Kidney epithelial cell (primary cell): ENCODE data around the gene ATP11A. TPM values are rescaled to one million over a fixed set of nuclear protein-coding genes. Genes with fewer than 3 reads are reported as not detected.
"Not testable (repeated sequence)": the region's sequence is repeated elsewhere in the genome, so short reads cannot be mapped to it uniquely, and the experiment has no call there.

Experiments
- DNase-seq: peaks from one replicate; pipeline ENCODE4 v3.0.0-alpha.2; 2010; ENCODE audit warnings: low read depth
- H3K27me3 ChIP-seq: 2 replicates; pipeline ENCODE4 v1.6.0; 2011; ENCODE audit warnings: low read length; ENCODE audit not compliant: control insufficient read depth, insufficient read depth
- H3K36me3 ChIP-seq: 2 replicates; pipeline ENCODE4 v1.5.1; 2011; ENCODE audit warnings: low read length; ENCODE audit not compliant: control insufficient read depth, insufficient read depth
- H3K4me3 ChIP-seq: 2 replicates; pipeline ENCODE4 v1.5.1; 2011; ENCODE audit warnings: low read depth, mild to moderate bottlenecking, control low read depth, low read length
- total RNA-seq: library from RNA; depleted of rRNA; stranded (reverse); fragments of >200 nt; gene quantifications from 2 replicates; pipeline ENCODE4 v1.2.3, GENCODE V29; 2015
- TF ChIP-seq, protein P1 (sequence below): IDR thresholded peaks from 2 replicates; pipeline ENCODE4 v1.5.1; 2011; ENCODE audit warnings: mild to moderate bottlenecking, moderate library complexity, low read length, control low read depth, inconsistent platforms; ENCODE audit not compliant: insufficient read depth, poor library complexity, severe bottlenecking

Gene ATP11A
- total RNA-seq, 1 donor from 2014 or later: 31.5 TPM

DNA sequence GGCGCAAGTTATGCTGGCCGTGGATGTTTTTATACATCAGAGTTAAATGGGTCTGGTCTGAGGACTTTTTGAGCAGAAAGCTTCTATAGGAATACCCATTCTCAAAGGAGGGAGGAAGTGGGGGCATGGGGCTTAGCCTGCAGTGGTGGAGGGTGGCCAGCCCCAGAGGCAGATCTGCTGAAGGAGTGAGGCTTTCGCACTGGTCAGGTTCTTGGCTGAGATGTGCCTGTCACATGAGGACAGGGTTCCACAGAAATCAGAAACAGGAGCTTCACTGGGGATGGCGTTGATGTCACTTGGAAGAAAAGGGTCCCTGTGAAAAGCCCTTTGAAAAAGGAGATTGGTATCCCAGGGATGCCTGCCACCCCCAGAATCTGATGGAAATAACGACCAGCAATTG is 178.5 kb downstream of the ATP11A start:
- no peak overlapping the region for H3K4me3 ChIP-seq
- TF ChIP-seq, protein P1, sequence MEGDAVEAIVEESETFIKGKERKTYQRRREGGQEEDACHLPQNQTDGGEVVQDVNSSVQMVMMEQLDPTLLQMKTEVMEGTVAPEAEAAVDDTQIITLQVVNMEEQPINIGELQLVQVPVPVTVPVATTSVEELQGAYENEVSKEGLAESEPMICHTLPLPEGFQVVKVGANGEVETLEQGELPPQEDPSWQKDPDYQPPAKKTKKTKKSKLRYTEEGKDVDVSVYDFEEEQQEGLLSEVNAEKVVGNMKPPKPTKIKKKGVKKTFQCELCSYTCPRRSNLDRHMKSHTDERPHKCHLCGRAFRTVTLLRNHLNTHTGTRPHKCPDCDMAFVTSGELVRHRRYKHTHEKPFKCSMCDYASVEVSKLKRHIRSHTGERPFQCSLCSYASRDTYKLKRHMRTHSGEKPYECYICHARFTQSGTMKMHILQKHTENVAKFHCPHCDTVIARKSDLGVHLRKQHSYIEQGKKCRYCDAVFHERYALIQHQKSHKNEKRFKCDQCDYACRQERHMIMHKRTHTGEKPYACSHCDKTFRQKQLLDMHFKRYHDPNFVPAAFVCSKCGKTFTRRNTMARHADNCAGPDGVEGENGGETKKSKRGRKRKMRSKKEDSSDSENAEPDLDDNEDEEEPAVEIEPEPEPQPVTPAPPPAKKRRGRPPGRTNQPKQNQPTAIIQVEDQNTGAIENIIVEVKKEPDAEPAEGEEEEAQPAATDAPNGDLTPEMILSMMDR: no peak
- H3K36me3 ChIP-seq: peaks cover 1% of the 10 kb centered on the region
- no peaks in the 10 kb centered on the region for H3K27me3 ChIP-seq
- no peak for DNase-seq

DNA sequence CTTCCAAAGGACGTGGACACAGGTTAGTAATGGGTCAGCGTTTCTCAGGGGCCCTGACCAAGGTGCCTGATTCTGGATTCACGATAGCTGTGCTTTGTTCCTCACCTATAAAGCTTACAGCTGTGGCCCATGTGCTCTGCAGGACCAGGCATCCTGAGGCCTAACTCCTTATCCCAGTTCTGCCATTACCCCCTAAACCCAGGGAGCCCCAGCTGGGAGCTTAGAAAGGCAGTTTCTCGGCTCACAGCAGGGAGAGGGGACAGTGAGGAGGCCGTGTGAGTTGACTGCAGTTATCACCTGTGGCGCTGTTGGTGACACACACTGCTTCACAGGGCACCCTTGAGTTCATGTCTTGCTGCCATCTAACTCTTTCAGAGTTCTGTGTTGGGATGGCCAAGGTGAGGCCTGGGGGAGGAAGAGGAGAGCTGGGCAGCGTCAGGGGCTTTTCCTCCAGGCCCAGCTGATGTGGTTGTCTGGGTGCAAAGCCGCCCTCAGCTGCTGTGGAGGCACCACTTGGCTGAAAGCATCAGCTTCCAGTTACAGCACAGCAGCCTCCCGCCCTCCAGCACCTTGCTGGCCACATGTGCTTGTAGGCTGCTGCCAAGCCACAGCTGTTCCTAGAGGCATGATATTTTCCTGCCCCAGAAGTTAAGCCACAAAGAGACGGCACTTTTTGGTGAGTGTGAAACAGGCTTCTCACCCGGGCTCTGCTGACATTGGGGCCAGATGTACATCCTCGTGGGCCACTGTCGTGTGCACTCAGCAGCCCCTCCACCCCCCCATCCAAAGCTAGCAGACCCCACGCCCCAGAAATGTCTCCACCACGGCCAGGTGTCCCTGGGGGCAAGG is 179.6 kb downstream of the ATP11A start:
- Histone ChIP-seq H3K27me3 (no peaks in the 10 kb centered on the region), H3K4me3 (no peak overlapping the region), H3K36me3 (peaks cover 1% of the 10 kb centered on the region)
- TF ChIP-seq, protein P1: no peak
- no peak for DNase-seq

DNA sequence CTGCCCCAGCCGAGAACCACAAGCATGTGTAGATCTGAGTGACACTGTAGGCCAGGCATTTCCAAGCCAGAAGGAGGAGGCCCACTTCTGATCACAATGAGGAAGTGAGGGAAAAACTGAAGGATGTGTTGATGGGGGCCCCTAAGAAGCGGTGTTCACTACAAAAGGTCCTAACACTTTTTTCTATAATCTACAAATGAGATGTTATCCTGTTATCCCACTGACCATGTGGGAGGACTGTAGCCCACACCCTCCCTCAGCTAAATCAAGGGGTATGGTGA is 180.2 kb downstream of the ATP11A start:
- Histone ChIP-seq H3K27me3 (no peaks in the 10 kb centered on the region), H3K36me3 (peaks cover 1% of the 10 kb centered on the region), H3K4me3 (no peak overlapping the region)
- TF ChIP-seq, protein P1: no peak
- DNase-seq: no peak

DNA sequence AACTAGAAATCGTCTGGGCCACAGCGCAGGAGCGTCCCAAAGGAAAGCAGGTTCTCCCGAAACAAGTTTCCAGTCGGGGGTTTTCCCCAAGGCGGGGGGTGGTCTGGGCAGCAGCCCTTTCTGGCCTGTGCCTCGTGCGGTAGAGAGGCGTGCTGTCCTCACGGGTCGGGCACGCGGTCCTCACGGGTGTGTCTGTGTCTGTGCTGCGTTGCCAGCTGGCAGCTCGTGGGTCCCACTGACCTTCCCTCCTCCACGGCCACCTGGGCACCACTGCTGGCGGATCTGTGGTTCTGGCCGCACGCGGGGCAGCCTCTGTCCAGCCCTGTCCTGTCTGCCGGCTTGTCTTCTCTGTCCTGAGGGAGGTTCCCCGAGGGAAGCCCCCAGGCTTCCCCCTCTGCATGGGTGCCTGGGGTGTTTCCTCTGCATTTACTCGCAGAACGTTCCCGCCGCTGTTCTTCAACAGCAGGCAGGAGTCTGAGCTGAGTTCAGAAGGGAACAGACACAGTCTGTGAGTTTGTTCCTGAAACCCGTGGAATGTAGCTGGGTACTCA is 181.0 kb downstream of the ATP11A start:
- TF ChIP-seq, protein P1: no peak
- Histone ChIP-seq H3K36me3 (peaks cover 1% of the 10 kb centered on the region), H3K27me3 (no peaks in the 10 kb centered on the region), H3K4me3 (no peak overlapping the region)
- DNase-seq: no peak

DNA sequence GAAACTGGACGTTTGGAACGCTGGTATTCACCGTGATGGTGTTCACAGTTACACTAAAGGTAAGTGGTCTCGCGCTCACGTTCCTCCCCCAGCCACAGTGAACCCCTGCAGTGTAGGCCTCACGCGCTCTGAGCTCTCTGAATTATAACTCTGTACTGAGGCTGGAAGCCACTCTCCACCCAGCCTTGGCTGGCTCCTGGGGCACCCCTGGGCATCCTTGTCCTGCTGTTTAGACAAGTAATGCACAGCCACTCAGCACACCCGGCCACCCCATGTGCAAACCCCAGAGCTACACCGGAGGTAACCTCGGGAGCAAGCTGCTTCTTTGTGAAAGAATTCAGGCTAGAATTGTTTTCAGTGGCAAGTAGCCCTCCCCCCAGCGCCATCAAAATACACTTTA is 181.9 kb downstream of the ATP11A start:
- no peak overlapping the region for H3K4me3 ChIP-seq
- TF ChIP-seq, protein P1: no peak
- peaks cover 1% of the 10 kb centered on the region for H3K36me3 ChIP-seq
- no peak for DNase-seq
- no peaks in the 10 kb centered on the region for H3K27me3 ChIP-seq

DNA sequence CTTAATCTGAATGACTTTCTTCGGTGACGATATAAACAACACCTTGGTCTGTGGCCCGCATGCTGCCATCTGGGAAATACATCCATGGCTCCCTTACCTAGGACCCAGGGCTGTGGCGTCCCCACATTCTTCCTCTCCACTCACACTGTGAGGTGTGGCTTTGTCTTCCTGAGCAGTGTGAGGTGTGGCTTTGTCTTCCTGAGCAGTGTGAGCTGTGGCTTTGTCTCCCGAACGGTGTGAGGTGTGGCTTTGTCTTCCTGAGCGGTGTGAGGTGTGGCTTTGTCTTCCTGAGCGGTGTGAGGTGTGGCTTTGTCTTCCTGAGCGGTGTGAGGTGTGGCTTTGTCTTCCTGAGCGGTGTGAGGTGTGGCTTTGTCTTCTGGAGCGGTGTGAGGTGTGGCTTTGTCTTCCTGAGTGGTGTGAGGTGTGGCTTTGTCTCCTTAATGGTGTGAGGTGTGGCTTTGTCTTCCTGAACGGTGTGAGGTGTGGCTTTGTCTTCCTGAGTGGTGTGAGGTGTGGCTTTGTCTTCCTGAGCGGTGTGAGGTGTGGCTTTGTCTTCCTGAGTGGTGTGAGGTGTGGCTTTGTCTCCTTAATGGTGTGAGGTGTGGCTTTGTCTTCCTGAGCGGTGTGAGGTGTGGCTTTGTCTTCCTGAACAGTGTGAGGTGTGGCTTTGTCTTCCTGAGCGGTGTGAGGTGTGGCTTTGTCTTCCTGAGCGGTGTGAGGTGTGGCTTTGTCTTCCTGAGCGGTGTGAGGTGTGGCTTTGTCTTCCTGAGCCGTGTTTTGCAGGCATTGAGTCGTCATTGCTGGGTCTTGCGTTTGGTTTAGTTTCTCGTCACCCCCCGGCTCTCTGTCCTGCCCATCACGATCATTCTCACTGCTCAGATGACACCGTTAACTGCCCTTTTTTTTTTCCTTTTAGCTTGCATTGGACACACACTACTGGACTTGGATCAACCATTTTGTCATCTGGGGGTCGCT is 183.1 kb downstream of the ATP11A start:
- not testable (repeated sequence) for H3K27me3 ChIP-seq, H3K4me3 ChIP-seq, DNase-seq, H3K36me3 ChIP-seq
